HG03460 (cell line): ENCODE measurements around the gene LCE1F.

Experiments
- ATAC-seq: cut with Tn5 transposase; IDR thresholded peaks from one replicate; pipeline ENCODE4 v1.9.1; 2021; ENCODE audit not compliant: unreplicated experiment

LCE1F gene

GRCh38 chr1:152774875-152775274 is at the start of gene LCE1F:
Gene LCE1F, plus strand, starts transcription at chr1:152775140. Its CDS starts 1,232 bp downstream, at chr1:152776372.
- no peak for ATAC-seq

- ATAC-seq, result no peak
Measured at GRCh38 chr1:152725261-152725660, 49.7 kb upstream of the LCE1F start.

- ATAC-seq, result no peak
Measured at GRCh38 chr1:152728986-152729385, 46.0 kb upstream of the LCE1F start.

GRCh38 chr1:152735648-152736047 is 39.3 kb upstream of the LCE1F start:
- no peak for ATAC-seq

GRCh38 chr1:152737997-152738396 is 36.9 kb upstream of the LCE1F start:
- no peak for ATAC-seq

- ATAC-seq, result no peak
Measured at GRCh38 chr1:152739841-152740240, 35.1 kb upstream of the LCE1F start.

GRCh38 chr1:152741656-152742055 is 33.3 kb upstream of the LCE1F start:
- no peak for ATAC-seq

GRCh38 chr1:152743371-152744145 is 31.4 kb upstream of the LCE1F start:
- ATAC-seq, result no peak

GRCh38 chr1:152745289-152745704 is 29.6 kb upstream of the LCE1F start:
- ATAC-seq, result no peak

GRCh38 chr1:152745765-152746444 is 29.0 kb upstream of the LCE1F start:
- ATAC-seq, result no peak

GRCh38 chr1:152747831-152748230 is 27.1 kb upstream of the LCE1F start:
- no peak for ATAC-seq

- no peak for ATAC-seq
Measured at GRCh38 chr1:152752225-152752624, 22.7 kb upstream of the LCE1F start.

- no peak for ATAC-seq
Measured at GRCh38 chr1:152753586-152753985, 21.4 kb upstream of the LCE1F start.

GRCh38 chr1:152756872-152757271 is 18.1 kb upstream of the LCE1F start:
- ATAC-seq, result no peak

- ATAC-seq, result no peak
Measured at GRCh38 chr1:152757747-152758146, 17.2 kb upstream of the LCE1F start, which contains the start of gene KPRP. Gene KPRP, plus strand, starts transcription at chr1:152758025. Its CDS starts 1,564 bp downstream, at chr1:152759589.

- ATAC-seq, result no peak
Measured at GRCh38 chr1:152758636-152759035, 16.3 kb upstream of the LCE1F start.

GRCh38 chr1:152759453-152760173 is 15.3 kb upstream of the LCE1F start:
- ATAC-seq, result no peak

GRCh38 chr1:152760551-152761190 is 14.3 kb upstream of the LCE1F start:
- no peak for ATAC-seq

GRCh38 chr1:152761609-152762213 is 13.2 kb upstream of the LCE1F start:
- no peak for ATAC-seq

- ATAC-seq, result no peak
Measured at GRCh38 chr1:152768847-152769533, 6.0 kb upstream of the LCE1F start.
